Measurements from ENCODE around the gene WDCP. TPM values are rescaled to one million over a fixed set of nuclear protein-coding genes. Genes with fewer than 3 reads are reported as not detected.
A peak's percentile ranks its signal among the peaks of the same experiment; 100 is the strongest.

The WDCP gene
- total RNA-seq, 1 donor, result 9.3 TPM

- DNase-seq (ENCODE audit: low read depth), result no peak
- no peak overlapping the region for H3K4me3 ChIP-seq (ENCODE audit: low read depth, low read length)
- no peak for TF ChIP-seq CTCF (IDR thresholded peaks at IDR 0.05; ENCODE audit: insufficient read depth, low read length)
Observed at GRCh38 chr2:24038786-24039499, 8.2 kb downstream of the WDCP start.

GRCh38 chr2:24026233-24026632 lies 21.0 kb downstream of the WDCP start:
- no peak overlapping the region for H3K4me3 ChIP-seq (ENCODE audit: low read depth, low read length)
- DNase-seq (ENCODE audit: low read depth), result no peak
- no peak for TF ChIP-seq CTCF (IDR thresholded peaks at IDR 0.05; ENCODE audit: insufficient read depth, low read length)

- DNase-seq (ENCODE audit: low read depth), result no peak
- no peak overlapping the region for H3K4me3 ChIP-seq (ENCODE audit: low read depth, low read length)
- TF ChIP-seq CTCF (IDR thresholded peaks at IDR 0.05; ENCODE audit: insufficient read depth, low read length), result no peak
Observed at GRCh38 chr2:24024996-24025663, 22.1 kb downstream of the WDCP start.

GRCh38 chr2:24024018-24024417 lies 23.2 kb downstream of the WDCP start:
- H3K4me3 ChIP-seq (ENCODE audit: low read depth, low read length), result no peak overlapping the region
- DNase-seq (ENCODE audit: low read depth), result peak; percentile 11
- peak; percentile 22 for TF ChIP-seq CTCF (IDR thresholded peaks at IDR 0.05; ENCODE audit: insufficient read depth, low read length)

GRCh38 chr2:24022975-24023575 lies 24.1 kb downstream of the WDCP start:
- no peak for TF ChIP-seq CTCF (IDR thresholded peaks at IDR 0.05; ENCODE audit: insufficient read depth, low read length)
- H3K4me3 ChIP-seq (ENCODE audit: low read depth, low read length), result no peak overlapping the region
- no peak for DNase-seq (ENCODE audit: low read depth)

GRCh38 chr2:24022324-24022974 lies 24.7 kb downstream of the WDCP start:
- DNase-seq (ENCODE audit: low read depth), result no peak
- no peak overlapping the region for H3K4me3 ChIP-seq (ENCODE audit: low read depth, low read length)
- TF ChIP-seq CTCF (IDR thresholded peaks at IDR 0.05; ENCODE audit: insufficient read depth, low read length), result no peak
